Suprapubic skin (tissue), 4 donors: ENCODE results near the gene FGF13.

Experiments used
- CTCF ChIP-seq, 2 donors: fragments of 200-600 bp in 1 of 2; fragments of 450-650 bp in 1 of 2; sonication (generic) in 1 of 2; IDR thresholded peaks; one replicate each; pipeline ENCODE4 v1.5.1; 2016 to 2019; ENCODE audit warnings: antibody characterized with exemption in 2 of 2, mild to moderate bottlenecking in 1 of 2, moderate library complexity in 1 of 2
- EP300 ChIP-seq: sonication (generic); formaldehyde crosslinking; IDR thresholded peaks from one replicate; pipeline ENCODE4 v1.6.1; 2017; ENCODE audit warnings: antibody characterized with exemption
- POLR2A ChIP-seq, 2 donors: fragments of 450-650 bp; IDR thresholded peaks; one replicate each; pipeline ENCODE4 v1.6.1; 2017; ENCODE audit warnings: antibody characterized with exemption in 2 of 2, mild to moderate bottlenecking in 2 of 2, moderate library complexity in 2 of 2
- POLR2AphosphoS5 ChIP-seq, 3 donors: sonication (generic); formaldehyde crosslinking; IDR thresholded peaks; one replicate each; pipeline ENCODE4 v1.6.1; 2017; ENCODE audit warnings: antibody characterized with exemption in 3 of 3

- no peak for TF ChIP-seq CTCF (IDR thresholded peaks at IDR 0.05)
- TF ChIP-seq POLR2AphosphoS5 (IDR thresholded peaks at IDR 0.05): no peak
- no peak for TF ChIP-seq EP300
- TF ChIP-seq POLR2A (IDR thresholded peaks at IDR 0.05): no peak
Measured at GRCh38 chrX:138690591-138690990, 20.9 kb downstream of the FGF13 start.
